Karpas-422 (cell line): Measurements from ENCODE around the gene TAF11L6. TPM values are rescaled to one million over a fixed set of nuclear protein-coding genes. Genes with fewer than 3 reads are reported as not detected.
"Not testable (repeated sequence)": the region's sequence is repeated elsewhere in the genome, so short reads cannot be mapped to it uniquely, and the experiment has no call there.

ENCODE experiments used
- DNase-seq: peaks from one replicate; pipeline ENCODE4 v3.0.0-alpha.2; 2015
- H2AFZ ChIP-seq: fragments of 200-600 bp; sonication (generic); 2 replicates; pipeline ENCODE4 v1.6.1; 2014; ENCODE audit warnings: antibody characterized with exemption, low read length, mixed read lengths
- H3K27ac ChIP-seq: fragments of 200-600 bp; sonication (generic); 2 replicates; pipeline ENCODE4 v1.5.1; 2014; ENCODE audit warnings: mild to moderate bottlenecking, low read length, moderate library complexity
- H3K27me3 ChIP-seq: fragments of 200-600 bp; sonication (generic); 2 replicates; pipeline ENCODE4 v1.6.1; 2014; ENCODE audit warnings: low read length, mixed read lengths
- H3K36me3 ChIP-seq: fragments of 200-600 bp; sonication (generic); 2 replicates; pipeline ENCODE4 v1.6.1; 2014; ENCODE audit warnings: low read length, mixed read lengths; ENCODE audit not compliant: insufficient read depth
- H3K4me1 ChIP-seq: fragments of 200-600 bp; sonication (generic); 2 replicates; pipeline ENCODE4 v1.6.1; 2014; ENCODE audit warnings: mild to moderate bottlenecking, low read length, mixed read lengths
- H3K4me2 ChIP-seq: fragments of 200-600 bp; sonication (generic); 2 replicates; pipeline ENCODE4 v1.6.1; 2014; ENCODE audit warnings: low read length, low read depth, mild to moderate bottlenecking; ENCODE audit not compliant: poor library complexity, severe bottlenecking
- H3K4me3 ChIP-seq: fragments of 200-600 bp; sonication (generic); 2 replicates; pipeline ENCODE4 v1.5.1; 2014; ENCODE audit warnings: mild to moderate bottlenecking, antibody characterized with exemption, low read length, mixed read lengths
- H3K79me2 ChIP-seq: fragments of 200-600 bp; sonication (generic); 2 replicates; pipeline ENCODE4 v1.6.1; 2014; ENCODE audit warnings: mild to moderate bottlenecking, low read length, mixed read lengths
- H3K9ac ChIP-seq: fragments of 200-600 bp; sonication (generic); 2 replicates; pipeline ENCODE4 v1.6.0; 2014; ENCODE audit warnings: low read length
- H3K9me2 ChIP-seq: fragments of 200-600 bp; sonication (generic), shearing (Covaris generic); replicated peaks from 2 replicates; pipeline ENCODE4 v1.6.0; 2014; ENCODE audit warnings: mild to moderate bottlenecking, low read length, moderate library complexity; ENCODE audit not compliant: insufficient read depth
- H3K9me3 ChIP-seq: fragments of 300-700, 200-600 bp; sonication (generic); 2 replicates; pipeline ENCODE4 v1.6.1; 2014; ENCODE audit warnings: low read length, mixed read lengths
- H4K20me1 ChIP-seq: fragments of 200-600 bp; sonication (generic); 2 replicates; pipeline ENCODE4 v1.6.1; 2014; ENCODE audit warnings: mild to moderate bottlenecking, antibody characterized with exemption, low read length, low read depth; ENCODE audit not compliant: insufficient read depth
- total RNA-seq: library from RNA; depleted of rRNA; stranded (reverse); fragments of >200 nt; shearing (Covaris generic); gene quantifications from 2 replicates; pipeline ENCODE4 v1.2.3, GENCODE V29; 2014; ENCODE audit warnings: low replicate concordance

TAF11L6 gene
- total RNA-seq, 1 experiment from 2014 or later, result not detected

DNA sequence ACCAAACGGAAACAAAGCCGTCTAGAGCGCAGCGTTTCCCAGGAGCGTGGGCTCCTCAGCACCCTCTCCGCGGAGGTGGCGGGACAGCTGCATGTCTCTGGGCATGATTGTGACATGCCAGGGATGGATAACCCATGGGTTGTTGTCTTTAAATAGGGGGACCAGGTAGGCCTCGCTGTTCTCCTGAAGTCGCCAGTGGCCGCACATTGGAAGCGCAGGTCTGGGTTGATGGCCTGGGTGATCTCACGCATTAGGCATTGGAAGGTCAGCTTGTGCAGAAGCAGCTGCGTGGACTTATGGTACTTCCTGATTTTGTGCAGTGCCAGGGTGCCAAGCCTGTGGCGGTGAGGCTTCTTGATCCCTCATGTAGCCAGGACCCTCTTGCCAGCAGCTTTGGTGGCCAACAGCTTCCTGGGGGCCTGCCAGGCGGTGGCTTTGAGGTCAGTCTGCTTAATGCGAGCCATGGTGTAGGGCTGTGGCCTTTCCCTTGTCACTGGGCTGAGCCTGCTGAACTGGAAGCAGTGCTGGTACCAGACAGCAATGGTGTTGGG lies 16.6 kb upstream of the TAF11L6 start:
- Histone ChIP-seq H3K4me3 (no peak overlapping the region), H3K9me2 (no peaks in the 10 kb centered on the region), H2AFZ (no peak overlapping the region), H4K20me1 (no peaks in the 10 kb centered on the region), H3K27ac (no peak overlapping the region), H3K9ac (no peak overlapping the region), H3K4me2 (no peak overlapping the region), H3K4me1 (no peaks in the 10 kb centered on the region), H3K27me3 (no peaks in the 10 kb centered on the region), H3K9me3 (no peaks in the 10 kb centered on the region), H3K79me2 (no peaks in the 10 kb centered on the region), H3K36me3 (no peaks in the 10 kb centered on the region)
- DNase-seq, result peak; percentile 2

- H3K27ac ChIP-seq, result not testable (repeated sequence)
Observed at GRCh38 chr5:17517526-17517925, 10.9 kb upstream of the TAF11L6 start.

DNA sequence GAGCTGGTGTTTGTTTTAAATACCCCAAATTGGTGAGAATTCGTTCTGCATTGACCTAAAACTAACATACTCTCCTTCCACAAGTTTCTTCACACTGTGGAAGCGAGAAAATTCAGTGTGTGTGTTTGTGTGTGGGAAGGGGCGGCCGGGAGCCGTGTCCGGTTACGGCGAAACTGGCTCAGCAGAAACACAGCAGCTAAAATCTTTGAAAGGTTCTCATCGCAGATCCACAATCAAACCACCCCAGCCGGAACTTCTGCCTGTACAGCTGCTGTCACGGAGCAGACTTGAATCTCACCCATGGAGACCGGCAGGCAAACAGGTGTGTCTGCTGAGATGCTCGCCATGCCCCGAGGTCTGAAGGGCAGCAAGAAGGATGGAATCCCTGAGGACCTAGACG lies 10.4 kb upstream of the TAF11L6 start, which contains the start of gene TAF11L3:
TAF11L3 (plus strand) TSS at position 301 of the 400 bp plus-strand sequence.
- not testable (repeated sequence) for H3K9me3 ChIP-seq, H3K4me1 ChIP-seq, DNase-seq, H3K9me2 ChIP-seq, H3K4me2 ChIP-seq, H3K27ac ChIP-seq, H3K36me3 ChIP-seq, H3K4me3 ChIP-seq, H3K9ac ChIP-seq, H4K20me1 ChIP-seq, H2AFZ ChIP-seq, H3K79me2 ChIP-seq, H3K27me3 ChIP-seq

More at GRCh38 chr5:17517526-17517925, 10.9 kb upstream of the TAF11L6 start:
- H3K9ac ChIP-seq, H3K4me2 ChIP-seq, H3K4me3 ChIP-seq, H3K9me2 ChIP-seq, H3K4me1 ChIP-seq, H3K9me3 ChIP-seq, H2AFZ ChIP-seq, DNase-seq, H3K36me3 ChIP-seq, H3K79me2 ChIP-seq, H3K27me3 ChIP-seq, H4K20me1 ChIP-seq: not testable (repeated sequence)

DNA sequence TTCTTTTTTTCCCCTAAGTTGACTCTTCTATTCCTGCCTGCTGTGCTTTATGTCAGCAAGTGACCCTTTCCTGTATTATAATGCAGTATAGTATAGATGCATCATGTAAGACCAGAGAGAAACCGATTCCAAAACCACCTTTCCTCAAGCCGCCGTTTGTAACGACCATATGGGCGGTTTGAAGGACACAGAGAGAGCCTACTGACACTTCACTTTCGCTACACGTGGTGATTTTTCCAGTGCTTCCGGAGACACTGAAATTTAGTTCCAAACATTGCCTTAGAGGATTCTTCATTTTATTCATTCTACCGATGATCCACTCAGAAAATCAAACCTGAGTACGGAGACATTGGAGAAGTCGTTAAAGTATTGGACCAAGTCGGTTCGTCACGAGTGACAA lies 9.0 kb upstream of the TAF11L6 start:
- H3K27ac ChIP-seq, H3K36me3 ChIP-seq, H3K9me3 ChIP-seq, H3K79me2 ChIP-seq, H3K4me3 ChIP-seq, DNase-seq, H3K4me2 ChIP-seq, H3K4me1 ChIP-seq, H2AFZ ChIP-seq, H4K20me1 ChIP-seq, H3K9ac ChIP-seq, H3K27me3 ChIP-seq, H3K9me2 ChIP-seq: not testable (repeated sequence)

GRCh38 chr5:17521501-17521900 lies 7.0 kb upstream of the TAF11L6 start, which contains the start of gene TAF11L4:
TSS of gene TAF11L4 (plus strand) at chr5:17521801.
- not testable (repeated sequence) for H3K4me3 ChIP-seq, H3K4me1 ChIP-seq, H3K27me3 ChIP-seq, H3K79me2 ChIP-seq, H3K9ac ChIP-seq, H2AFZ ChIP-seq, DNase-seq, H4K20me1 ChIP-seq, H3K27ac ChIP-seq, H3K9me3 ChIP-seq, H3K9me2 ChIP-seq, H3K36me3 ChIP-seq, H3K4me2 ChIP-seq

DNA sequence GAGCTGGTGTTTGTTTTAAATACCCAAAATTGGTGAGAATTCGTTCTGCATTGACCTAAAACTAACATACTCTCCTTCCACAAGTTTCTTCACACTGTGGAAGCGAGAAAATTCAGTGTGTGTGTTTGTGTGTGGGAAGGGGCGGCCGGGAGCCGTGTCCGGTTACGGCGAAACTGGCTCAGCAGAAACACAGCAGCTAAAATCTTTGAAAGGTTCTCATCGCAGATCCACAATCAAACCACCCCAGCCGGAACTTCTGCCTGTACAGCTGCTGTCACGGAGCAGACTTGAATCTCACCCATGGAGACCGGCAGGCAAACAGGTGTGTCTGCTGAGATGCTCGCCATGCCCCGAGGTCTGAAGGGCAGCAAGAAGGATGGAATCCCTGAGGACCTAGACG lies 3.5 kb upstream of the TAF11L6 start, which contains the start of gene TAF11L5:
TAF11L5 (plus strand) TSS at position 301 of the 400 bp plus-strand sequence.
- not testable (repeated sequence) for DNase-seq, H2AFZ ChIP-seq, H4K20me1 ChIP-seq, H3K4me3 ChIP-seq, H3K9me3 ChIP-seq, H3K79me2 ChIP-seq, H3K36me3 ChIP-seq, H3K27ac ChIP-seq, H3K4me2 ChIP-seq, H3K4me1 ChIP-seq, H3K9ac ChIP-seq, H3K9me2 ChIP-seq, H3K27me3 ChIP-seq

DNA sequence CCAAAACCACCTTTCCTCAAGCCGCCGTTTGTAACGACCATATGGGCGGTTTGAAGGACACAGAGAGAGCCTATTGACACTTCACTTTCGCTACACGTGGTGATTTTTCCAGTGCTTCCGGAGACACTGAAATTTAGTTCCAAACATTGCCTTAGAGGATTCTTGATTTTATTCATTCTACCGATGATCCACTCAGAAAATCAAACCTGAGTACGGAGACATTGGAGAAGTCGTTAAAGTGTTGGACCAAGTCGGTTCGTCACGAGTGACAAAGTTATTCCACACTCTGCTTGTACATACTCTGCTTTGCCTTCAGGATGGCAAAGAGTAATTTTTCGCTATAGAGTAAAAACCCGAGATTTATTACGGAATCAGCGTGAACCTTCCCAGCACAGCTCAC lies 2.0 kb upstream of the TAF11L6 start:
- peak; percentile 38 for DNase-seq
- not testable (repeated sequence) for H3K9me3 ChIP-seq, H3K9ac ChIP-seq, H3K4me3 ChIP-seq, H3K79me2 ChIP-seq, H3K36me3 ChIP-seq, H3K27ac ChIP-seq, H2AFZ ChIP-seq, H4K20me1 ChIP-seq, H3K4me1 ChIP-seq, H3K4me2 ChIP-seq, H3K27me3 ChIP-seq, H3K9me2 ChIP-seq
